ENCODE measurements around the gene GPR173. TPM values are rescaled to one million over a fixed set of nuclear protein-coding genes. Genes with fewer than 3 reads are reported as not detected.

The GPR173 gene
- total and polyA plus RNA-seq, 3 experiments from 2014 or later = not detected

- H3K27ac Mint-ChIP-seq = no peak overlapping the region
- H3K9me3 ChIP-seq (ENCODE audit: low read length) = no peaks in the 10 kb centered on the region
- CTCF ChIA-PET = no interaction called here
- no peaks in the 10 kb centered on the region for H3K9me3 Mint-ChIP-seq
- POLR2A ChIA-PET = no interaction called here
- H3K4me1 ChIP-seq (ENCODE audit: insufficient read depth, low read length) = no peaks in the 10 kb centered on the region
- no peaks in the 10 kb centered on the region for H3K27me3 ChIP-seq (ENCODE audit: insufficient read depth, low read length, poor library complexity, severe bottlenecking)
- no peak for DNase-seq
- no peaks in the 10 kb centered on the region for H3K36me3 ChIP-seq (ENCODE audit: insufficient read depth, low read length)
- H3K27ac ChIP-seq (ENCODE audit: low read depth, low read length) = no peak overlapping the region
- no peaks in the 10 kb centered on the region for H3K4me1 Mint-ChIP-seq
- peaks cover 5 to 6% of the 10 kb centered on the region in 2 donors for H3K27me3 Mint-ChIP-seq
- no peak overlapping the region for H3K4me3 Mint-ChIP-seq
- H3K36me3 Mint-ChIP-seq = no peaks in the 10 kb centered on the region
- no peak overlapping the region for H3K4me3 ChIP-seq (ENCODE audit: low read length)
Observed at GRCh38 chrX:53013291-53013690, 35.3 kb upstream of the GPR173 start.

- Histone ChIP-seq H3K4me3 (ENCODE audit: low read length) (no peak overlapping the region), H3K27me3 (ENCODE audit: insufficient read depth, low read length, poor library complexity, severe bottlenecking) (no peaks in the 10 kb centered on the region), H3K9me3 (ENCODE audit: low read length) (no peaks in the 10 kb centered on the region), H3K4me1 (ENCODE audit: insufficient read depth, low read length) (no peaks in the 10 kb centered on the region), H3K27ac (ENCODE audit: low read depth, low read length) (no peak overlapping the region), H3K36me3 (ENCODE audit: insufficient read depth, low read length) (no peaks in the 10 kb centered on the region)
- Mint-ChIP-seq H3K27me3 (peaks cover 11 to 15% of the 10 kb centered on the region in 2 donors), H3K9me3 (no peaks in the 10 kb centered on the region), H3K4me1 (no peaks in the 10 kb centered on the region), H3K36me3 (no peaks in the 10 kb centered on the region), H3K27ac (no peak overlapping the region), H3K4me3 (no peak overlapping the region)
- ChIA-PET POLR2A (no interaction called here), CTCF (no interaction called here)
- no peak for DNase-seq
Observed at GRCh38 chrX:53018627-53019026, 30.0 kb upstream of the GPR173 start.

GRCh38 chrX:53022381-53022780 lies 26.2 kb upstream of the GPR173 start:
- no peaks in the 10 kb centered on the region for H3K4me1 Mint-ChIP-seq
- H3K27ac Mint-ChIP-seq = peak overlapping the region in 1 of 8 donors; percentile 49
- peaks cover 6 to 15% of the 10 kb centered on the region in 2 donors for H3K27me3 Mint-ChIP-seq
- H3K9me3 Mint-ChIP-seq = no peaks in the 10 kb centered on the region
- ChIA-PET POLR2A (no interaction called here), CTCF (no interaction called here)
- H3K36me3 Mint-ChIP-seq = no peaks in the 10 kb centered on the region
- no peak overlapping the region for H3K4me3 ChIP-seq (ENCODE audit: low read length)
- no peaks in the 10 kb centered on the region for H3K27me3 ChIP-seq (ENCODE audit: insufficient read depth, low read length, poor library complexity, severe bottlenecking)
- H3K4me3 Mint-ChIP-seq = no peak overlapping the region
- no peaks in the 10 kb centered on the region for H3K36me3 ChIP-seq (ENCODE audit: insufficient read depth, low read length)
- no peaks in the 10 kb centered on the region for H3K9me3 ChIP-seq (ENCODE audit: low read length)
- no peak for DNase-seq
- H3K27ac ChIP-seq (ENCODE audit: low read depth, low read length) = no peak overlapping the region
- no peaks in the 10 kb centered on the region for H3K4me1 ChIP-seq (ENCODE audit: insufficient read depth, low read length)

- H3K27ac ChIP-seq (ENCODE audit: low read depth, low read length) = no peak overlapping the region
- H3K4me1 ChIP-seq (ENCODE audit: insufficient read depth, low read length) = no peaks in the 10 kb centered on the region
- H3K9me3 ChIP-seq (ENCODE audit: low read length) = no peaks in the 10 kb centered on the region
- ChIA-PET CTCF (no interaction called here), POLR2A (no interaction called here)
- no peaks in the 10 kb centered on the region for H3K36me3 Mint-ChIP-seq
- H3K27me3 ChIP-seq (ENCODE audit: insufficient read depth, low read length, poor library complexity, severe bottlenecking) = no peaks in the 10 kb centered on the region
- H3K27ac Mint-ChIP-seq = no peak overlapping the region
- peaks cover 4 to 9% of the 10 kb centered on the region in 2 donors for H3K27me3 Mint-ChIP-seq
- no peak for DNase-seq
- no peak overlapping the region for H3K4me3 ChIP-seq (ENCODE audit: low read length)
- H3K4me1 Mint-ChIP-seq = no peaks in the 10 kb centered on the region
- no peaks in the 10 kb centered on the region for H3K36me3 ChIP-seq (ENCODE audit: insufficient read depth, low read length)
- H3K4me3 Mint-ChIP-seq = no peak overlapping the region
- no peaks in the 10 kb centered on the region for H3K9me3 Mint-ChIP-seq
Observed at GRCh38 chrX:53028678-53029077, 19.9 kb upstream of the GPR173 start.

GRCh38 chrX:53031380-53031779 lies 17.2 kb upstream of the GPR173 start:
- no peak overlapping the region for H3K4me3 Mint-ChIP-seq

GRCh38 chrX:53036149-53036548 lies 12.4 kb upstream of the GPR173 start:
- no peak for DNase-seq
- H3K27ac Mint-ChIP-seq = no peak overlapping the region
- ChIA-PET POLR2A (no interaction called here), CTCF (no interaction called here)
- H3K36me3 ChIP-seq (ENCODE audit: insufficient read depth, low read length) = no peaks in the 10 kb centered on the region
- no peak overlapping the region for H3K4me3 ChIP-seq (ENCODE audit: low read length)
- no peak overlapping the region for H3K27ac ChIP-seq (ENCODE audit: low read depth, low read length)
- H3K4me3 Mint-ChIP-seq = no peak overlapping the region
- H3K9me3 ChIP-seq (ENCODE audit: low read length) = no peaks in the 10 kb centered on the region
- peaks cover 18 to 24% of the 10 kb centered on the region in 2 donors for H3K27me3 Mint-ChIP-seq
- H3K4me1 Mint-ChIP-seq = no peaks in the 10 kb centered on the region
- H3K27me3 ChIP-seq (ENCODE audit: insufficient read depth, low read length, poor library complexity, severe bottlenecking) = no peaks in the 10 kb centered on the region
- no peaks in the 10 kb centered on the region for H3K4me1 ChIP-seq (ENCODE audit: insufficient read depth, low read length)
- H3K36me3 Mint-ChIP-seq = no peaks in the 10 kb centered on the region
- H3K9me3 Mint-ChIP-seq = no peaks in the 10 kb centered on the region

More at GRCh38 chrX:53031380-53031779, 17.2 kb upstream of the GPR173 start:
- DNase-seq = no peak
- Mint-ChIP-seq H3K9me3 (no peaks in the 10 kb centered on the region), H3K27me3 (peaks cover 13 to 18% of the 10 kb centered on the region in 2 donors), H3K27ac (no peak overlapping the region), H3K4me1 (no peaks in the 10 kb centered on the region), H3K36me3 (no peaks in the 10 kb centered on the region)
- Histone ChIP-seq H3K9me3 (ENCODE audit: low read length) (no peaks in the 10 kb centered on the region), H3K27ac (ENCODE audit: low read depth, low read length) (no peak overlapping the region), H3K4me3 (ENCODE audit: low read length) (no peak overlapping the region), H3K36me3 (ENCODE audit: insufficient read depth, low read length) (no peaks in the 10 kb centered on the region), H3K4me1 (ENCODE audit: insufficient read depth, low read length) (no peaks in the 10 kb centered on the region), H3K27me3 (ENCODE audit: insufficient read depth, low read length, poor library complexity, severe bottlenecking) (no peaks in the 10 kb centered on the region)
- ChIA-PET POLR2A (no interaction called here), CTCF (no interaction called here)

- Histone ChIP-seq H3K27ac (ENCODE audit: low read depth, low read length) (no peak overlapping the region), H3K4me3 (ENCODE audit: low read length) (no peak overlapping the region), H3K36me3 (ENCODE audit: insufficient read depth, low read length) (no peaks in the 10 kb centered on the region), H3K27me3 (ENCODE audit: insufficient read depth, low read length, poor library complexity, severe bottlenecking) (no peaks in the 10 kb centered on the region), H3K9me3 (ENCODE audit: low read length) (no peaks in the 10 kb centered on the region), H3K4me1 (ENCODE audit: insufficient read depth, low read length) (no peaks in the 10 kb centered on the region)
- Mint-ChIP-seq H3K27ac (no peak overlapping the region), H3K4me3 (no peak overlapping the region), H3K27me3 (peaks cover 13 to 22% of the 10 kb centered on the region in 2 donors), H3K36me3 (no peaks in the 10 kb centered on the region), H3K9me3 (no peaks in the 10 kb centered on the region), H3K4me1 (no peaks in the 10 kb centered on the region)
- CTCF ChIA-PET = no interaction called here
- POLR2A ChIA-PET = no interaction called here
- no peak for DNase-seq
Observed at GRCh38 chrX:53039236-53039635, 9.4 kb upstream of the GPR173 start.

GRCh38 chrX:53044995-53045394 lies 3.6 kb upstream of the GPR173 start:
- no peaks in the 10 kb centered on the region for H3K9me3 Mint-ChIP-seq
- H3K27ac Mint-ChIP-seq = no peak overlapping the region
- H3K36me3 Mint-ChIP-seq = no peaks in the 10 kb centered on the region
- H3K27me3 Mint-ChIP-seq = peaks cover 5 to 8% of the 10 kb centered on the region in 2 donors
- no peaks in the 10 kb centered on the region for H3K4me1 ChIP-seq (ENCODE audit: insufficient read depth, low read length)
- H3K4me1 Mint-ChIP-seq = no peaks in the 10 kb centered on the region
- H3K4me3 ChIP-seq (ENCODE audit: low read length) = no peak overlapping the region
- H3K27ac ChIP-seq (ENCODE audit: low read depth, low read length) = no peak overlapping the region
- ChIA-PET CTCF (no interaction called here), POLR2A (no interaction called here)
- H3K36me3 ChIP-seq (ENCODE audit: insufficient read depth, low read length) = no peaks in the 10 kb centered on the region
- H3K9me3 ChIP-seq (ENCODE audit: low read length) = no peaks in the 10 kb centered on the region
- H3K27me3 ChIP-seq (ENCODE audit: insufficient read depth, low read length, poor library complexity, severe bottlenecking) = no peaks in the 10 kb centered on the region
- no peak for DNase-seq
- no peak overlapping the region for H3K4me3 Mint-ChIP-seq

GRCh38 chrX:53047228-53047627 lies 1.4 kb upstream of the GPR173 start:
- Mint-ChIP-seq H3K4me3 (no peak overlapping the region), H3K9me3 (no peaks in the 10 kb centered on the region), H3K27ac (no peak overlapping the region), H3K36me3 (no peaks in the 10 kb centered on the region), H3K4me1 (no peaks in the 10 kb centered on the region), H3K27me3 (peaks cover 4 to 9% of the 10 kb centered on the region in 2 donors)
- ChIA-PET POLR2A (no interaction called here), CTCF (no interaction called here)
- H3K27ac ChIP-seq (ENCODE audit: low read depth, low read length) = no peak overlapping the region
- no peaks in the 10 kb centered on the region for H3K36me3 ChIP-seq (ENCODE audit: insufficient read depth, low read length)
- no peak overlapping the region for H3K4me3 ChIP-seq (ENCODE audit: low read length)
- no peaks in the 10 kb centered on the region for H3K4me1 ChIP-seq (ENCODE audit: insufficient read depth, low read length)
- no peak for DNase-seq
- H3K27me3 ChIP-seq (ENCODE audit: insufficient read depth, low read length, poor library complexity, severe bottlenecking) = no peaks in the 10 kb centered on the region
- no peaks in the 10 kb centered on the region for H3K9me3 ChIP-seq (ENCODE audit: low read length)

Measured in CD8-positive, alpha-beta memory T cell (primary cell).